ENCODE data around the gene PRSS22.

PRSS22 gene

DNA sequence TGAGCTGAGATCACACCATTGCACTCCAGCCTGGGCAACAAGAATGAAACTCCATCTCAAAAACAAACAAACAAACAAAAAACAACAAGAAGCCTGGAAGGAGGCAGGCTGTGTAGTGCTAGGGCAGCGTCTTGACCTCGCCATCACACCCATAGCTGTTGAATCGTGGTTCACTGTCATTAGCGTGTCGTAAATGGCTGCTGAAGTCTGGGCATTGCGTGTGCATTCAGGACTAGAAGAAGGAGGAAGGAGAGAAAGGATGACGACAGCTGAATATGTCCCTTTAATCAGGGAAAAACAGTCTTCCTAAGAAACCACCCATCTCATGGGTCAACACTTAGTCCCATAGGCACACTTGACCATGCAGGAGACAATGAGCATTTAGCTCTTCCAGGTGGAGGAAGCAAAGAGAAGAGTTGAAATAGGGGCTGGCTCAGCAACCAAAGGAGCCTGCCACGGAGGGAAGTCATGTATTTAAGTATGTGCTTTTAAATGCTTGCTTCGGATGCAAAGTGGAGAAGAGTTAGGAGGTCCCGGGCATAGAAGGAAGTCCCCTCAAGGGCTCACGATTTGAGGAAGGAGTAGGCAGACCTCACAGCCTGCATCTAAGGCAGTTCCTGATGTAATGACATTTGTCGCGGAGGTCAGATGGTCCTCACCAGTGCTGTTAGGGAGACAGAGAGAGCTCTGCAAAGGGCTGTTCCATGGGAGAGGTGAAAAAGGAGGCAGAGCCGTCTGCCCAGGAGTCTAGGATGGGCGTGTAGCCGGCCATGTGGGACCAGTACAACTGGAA lies 8.8 kb downstream of the PRSS22 start:
- DNase-seq = no peak

- DNase-seq = no peak
Observed at GRCh38 chr16:2846511-2847310, 11.3 kb downstream of the PRSS22 start.

- no peak for DNase-seq
Observed at GRCh38 chr16:2845116-2845515, 12.9 kb downstream of the PRSS22 start.

GRCh38 chr16:2843526-2843925 lies 14.4 kb downstream of the PRSS22 start:
- DNase-seq = no peak

DNA sequence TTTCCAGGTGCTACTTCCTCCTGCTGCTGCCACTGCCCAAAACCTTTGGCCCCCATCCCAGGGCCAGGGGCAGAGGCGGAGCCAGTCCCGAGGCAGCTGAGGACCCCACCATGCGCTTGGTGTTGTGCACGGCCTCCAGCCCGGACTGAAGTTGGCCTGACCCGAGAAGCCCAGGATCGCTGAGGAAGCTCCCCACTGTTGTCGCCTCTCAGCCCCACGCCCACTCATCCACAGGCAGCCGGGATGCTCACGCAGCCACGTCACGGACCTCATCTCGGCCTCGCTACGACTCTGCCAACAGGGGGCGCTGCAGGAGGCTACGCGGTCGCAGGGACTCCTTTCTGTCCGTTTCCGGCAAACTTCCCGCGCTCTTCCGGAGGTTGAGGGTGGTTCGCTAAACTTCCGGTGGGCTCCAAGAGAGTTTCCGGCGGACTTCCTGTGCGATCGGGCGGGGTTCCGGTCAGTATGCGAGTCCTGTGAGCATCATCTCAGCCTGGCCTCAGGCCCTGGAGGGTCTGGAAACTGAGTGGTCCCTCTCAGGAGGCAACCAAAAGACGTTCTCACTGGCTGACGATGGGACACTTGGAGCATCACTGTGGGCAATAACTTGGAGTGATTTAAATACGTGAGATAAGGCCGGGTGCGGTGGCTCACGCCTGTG lies 15.5 kb downstream of the PRSS22 start:
- DNase-seq = peak; percentile 68

- no peak for DNase-seq
Observed at GRCh38 chr16:2841606-2842339, 16.2 kb downstream of the PRSS22 start.

DNA sequence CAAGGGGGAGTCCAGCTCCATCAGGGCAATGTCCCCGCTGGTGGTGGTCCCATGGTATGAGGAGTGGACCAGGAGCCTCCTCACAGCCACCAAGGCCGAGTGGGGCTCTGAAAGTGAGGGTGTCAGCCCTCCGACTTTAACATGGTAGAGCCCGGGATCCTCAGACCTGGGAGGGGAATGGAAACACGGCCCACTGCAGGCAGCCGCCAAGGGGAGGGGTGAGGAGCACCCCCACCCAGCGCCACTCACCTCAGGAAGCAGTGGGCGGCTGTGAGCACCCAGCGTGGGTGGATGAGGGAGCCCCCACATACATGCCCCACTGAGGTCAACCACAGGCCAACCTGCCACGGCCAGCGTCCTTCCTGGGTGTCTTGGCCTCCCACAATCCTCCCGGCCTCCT lies 17.1 kb downstream of the PRSS22 start:
- DNase-seq = no peak

DNA sequence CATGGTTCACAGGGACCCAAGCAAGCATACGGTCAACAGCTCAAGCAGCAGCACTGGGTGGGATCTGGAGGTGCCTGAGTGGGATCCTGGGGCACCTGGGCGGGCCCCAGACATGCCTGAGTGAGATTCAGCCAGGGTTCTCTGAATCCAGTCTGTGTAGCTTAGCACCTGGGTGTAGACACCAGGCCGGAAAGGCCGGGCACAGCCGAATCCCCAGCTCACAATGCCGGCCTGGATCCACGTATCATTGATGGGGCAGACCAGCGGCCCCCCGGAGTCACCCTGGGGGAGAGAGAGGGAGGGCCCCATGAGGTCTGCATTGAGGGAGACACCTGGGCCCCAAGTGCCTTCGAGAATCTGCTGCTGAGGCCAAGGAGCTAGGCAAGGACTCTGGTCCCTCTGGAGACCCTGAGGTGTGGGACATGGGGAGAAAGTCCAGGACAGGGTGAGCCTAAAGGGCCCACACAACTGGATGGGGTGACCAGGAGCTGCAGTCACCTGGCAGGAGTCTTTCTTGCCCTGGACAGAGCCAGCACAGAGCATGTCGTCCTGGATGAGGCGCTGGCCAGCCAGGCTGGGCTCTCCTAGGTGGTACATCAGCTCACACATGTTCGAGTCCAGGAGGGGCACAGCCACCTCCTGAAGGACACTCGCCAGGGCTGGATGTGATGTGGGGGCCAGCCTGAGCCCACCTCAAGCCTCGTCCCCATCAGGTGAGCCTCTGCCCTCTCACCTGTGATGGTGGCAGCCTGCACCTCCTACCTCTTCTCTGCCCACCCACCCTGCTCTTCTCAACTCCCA lies 18.1 kb downstream of the PRSS22 start:
- no peak for DNase-seq

DNA sequence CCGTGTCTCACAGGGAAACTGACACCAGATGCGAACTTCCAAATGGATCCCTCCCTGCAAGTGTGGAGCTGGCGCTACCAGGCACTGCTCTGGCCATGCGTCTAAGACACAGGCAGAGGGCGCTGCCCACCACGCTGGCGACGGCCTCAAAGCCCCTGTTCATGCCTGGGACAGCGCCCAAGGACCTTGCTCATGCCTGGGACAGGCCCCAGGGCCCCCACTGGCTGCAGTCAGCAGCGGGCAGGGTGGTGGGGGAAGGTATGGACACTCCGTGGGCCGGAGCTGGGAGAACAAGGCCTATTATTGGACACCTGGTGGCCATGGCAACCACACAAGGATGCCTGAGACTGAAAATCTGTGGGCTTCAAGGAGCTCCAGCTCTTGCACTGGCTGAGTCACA lies 19.0 kb downstream of the PRSS22 start:
- DNase-seq = peak; percentile 65

GRCh38 chr16:2836646-2837508 lies 21.1 kb downstream of the PRSS22 start:
- DNase-seq = no peak

DNA sequence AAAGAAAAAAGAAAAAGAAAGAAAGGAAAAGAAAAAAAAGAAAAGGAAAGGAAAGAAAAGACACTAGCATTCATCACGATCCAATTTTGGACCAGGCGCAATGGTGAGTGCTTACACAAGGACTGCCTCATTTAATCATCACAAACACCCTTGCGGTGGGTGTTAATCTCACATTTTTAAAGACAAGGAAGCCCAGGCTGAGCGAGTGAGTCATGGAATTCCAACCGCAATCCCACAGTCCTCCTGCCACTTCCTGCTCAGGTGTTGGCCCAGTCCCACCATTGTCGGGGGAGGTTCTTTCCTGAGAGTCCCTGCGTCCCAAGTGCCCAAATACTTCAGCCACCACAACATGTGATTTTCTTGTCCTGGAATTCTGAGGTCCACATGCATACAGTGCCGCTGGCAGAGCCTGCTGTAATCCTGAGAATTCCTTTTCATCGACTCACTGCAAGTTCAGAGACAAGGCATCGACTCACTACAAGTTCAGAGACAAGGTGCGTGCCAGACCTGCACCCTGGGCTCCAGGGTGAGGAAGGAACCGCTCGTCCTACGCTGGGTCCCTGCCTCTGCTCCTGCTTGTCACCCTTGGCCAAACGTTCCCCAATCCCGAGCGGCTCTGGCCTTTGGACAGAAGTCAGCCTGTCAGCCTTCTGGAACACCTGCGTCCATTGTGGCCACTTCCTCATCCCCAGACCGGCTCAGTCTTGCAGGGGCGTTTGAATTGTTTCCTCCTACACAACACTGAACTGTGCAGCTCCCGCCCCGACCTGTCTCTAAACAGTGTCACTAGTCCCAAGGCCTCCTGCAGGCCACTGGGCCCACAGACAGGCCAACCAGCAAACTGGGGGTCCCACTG lies 22.1 kb downstream of the PRSS22 start:
- DNase-seq = no peak

GRCh38 chr16:2834968-2835367 lies 23.0 kb downstream of the PRSS22 start:
- no peak for DNase-seq

- DNase-seq = no peak
Observed at GRCh38 chr16:2833776-2834175, 24.2 kb downstream of the PRSS22 start.

DNA sequence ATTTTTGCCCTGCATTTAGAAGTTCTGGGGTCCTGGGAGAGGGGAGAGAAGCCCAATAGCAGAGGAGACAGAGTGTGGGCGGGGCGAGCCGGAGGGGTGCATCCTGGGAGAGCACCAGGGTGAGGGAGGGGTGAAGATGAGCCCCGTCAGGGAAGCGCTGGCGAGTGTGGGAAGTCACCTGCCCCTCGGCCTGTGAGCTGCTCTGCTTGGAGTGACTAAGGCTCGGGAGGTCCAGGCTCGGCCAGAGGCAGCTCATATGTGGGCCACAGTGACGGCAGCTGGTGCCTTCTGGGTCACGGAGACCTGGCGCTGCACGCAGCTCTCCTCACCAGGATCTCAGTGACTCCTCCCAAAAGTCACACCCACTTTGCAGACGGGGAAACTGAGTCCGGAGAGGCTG lies 26.8 kb downstream of the PRSS22 start:
- DNase-seq = no peak

- no peak for DNase-seq
Observed at GRCh38 chr16:2830355-2830695, 27.6 kb downstream of the PRSS22 start.

- no peak for DNase-seq
Observed at GRCh38 chr16:2829501-2830354, 28.2 kb downstream of the PRSS22 start, which contains the start of gene ZG16B. Gene ZG16B, plus strand, starts transcription at chr16:2830303. Its CDS starts 139 bp downstream, at chr16:2830442.

- no peak for DNase-seq
Observed at GRCh38 chr16:2828876-2829430, 29.0 kb downstream of the PRSS22 start.

DNA sequence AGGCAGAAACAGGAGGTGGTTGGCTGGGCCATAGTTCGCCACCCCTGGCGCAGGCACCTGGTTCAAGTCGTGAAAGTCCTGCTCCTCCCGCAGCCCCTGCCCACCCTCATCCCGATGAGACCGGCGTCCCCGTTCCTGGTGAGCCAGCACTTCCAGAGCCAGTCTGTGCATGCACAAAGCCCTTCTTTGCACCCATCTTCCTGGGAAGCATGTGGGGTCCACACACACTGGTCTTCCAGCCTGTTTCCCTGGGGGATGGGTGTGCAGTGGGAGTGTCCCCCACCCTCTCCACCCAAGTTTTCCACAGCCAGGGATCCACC lies 29.5 kb downstream of the PRSS22 start:
- DNase-seq = no peak
